DND-41 (cell line): ENCODE data around the gene PDLIM7.

Experiments used
- CTCF ChIP-seq: IDR thresholded peaks from 2 replicates; pipeline ENCODE4 v1.5.1; 2012; ENCODE audit warnings: borderline replicate concordance, low read length, moderate library complexity, mild to moderate bottlenecking; ENCODE audit not compliant: poor library complexity, severe bottlenecking; ENCODE audit errors: extremely low read depth
- EZH2 ChIP-seq: IDR thresholded peaks from 3 replicates; pipeline ENCODE4 v1.6.1; 2012; ENCODE audit warnings: borderline replicate concordance, low read depth, mild to moderate bottlenecking, moderate library complexity, low read length, inconsistent platforms; ENCODE audit not compliant: severe bottlenecking

- no peak for TF ChIP-seq CTCF
- no peak for TF ChIP-seq EZH2
Observed at GRCh38 chr5:177539411-177539810, 42.0 kb upstream of the PDLIM7 start.
